ENCODE measurements around the gene POLD3. TPM values are rescaled to one million over a fixed set of nuclear protein-coding genes. Genes with fewer than 3 reads are reported as not detected.

POLD3 gene
- total and polyA plus RNA-seq, 11 donors, result 2.8 to 14.7 (median 6.5) TPM

DNA sequence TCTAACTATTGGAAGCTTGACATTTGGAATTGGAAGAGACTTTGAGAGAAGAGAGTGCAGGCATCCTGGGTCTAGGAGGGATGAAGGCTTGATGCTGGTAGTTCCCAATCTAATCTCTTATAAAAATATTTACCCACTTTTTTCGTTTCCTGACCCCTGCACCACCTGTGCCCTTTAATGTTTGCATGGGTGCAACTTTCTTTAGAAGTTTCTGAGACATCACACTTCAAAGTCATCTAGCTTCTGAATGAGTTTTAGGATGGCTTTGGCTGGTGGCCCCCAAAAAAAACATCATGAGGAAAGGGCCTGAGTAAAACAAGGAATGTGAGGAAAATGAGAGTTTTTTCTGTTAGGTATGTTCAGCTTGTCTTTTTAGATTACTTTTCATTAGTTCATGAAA, 1.1 kb downstream of the POLD3 start:
- DNase-seq (no peak), ATAC-seq (no peak)
- H3K27me3 ChIP-seq, result no peaks in the 10 kb centered on the region
- no peaks in the 10 kb centered on the region for H3K9me3 ChIP-seq
- no peak for TF ChIP-seq POLR2A (IDR thresholded peaks at IDR 0.05)
- TF ChIP-seq, protein P1, sequence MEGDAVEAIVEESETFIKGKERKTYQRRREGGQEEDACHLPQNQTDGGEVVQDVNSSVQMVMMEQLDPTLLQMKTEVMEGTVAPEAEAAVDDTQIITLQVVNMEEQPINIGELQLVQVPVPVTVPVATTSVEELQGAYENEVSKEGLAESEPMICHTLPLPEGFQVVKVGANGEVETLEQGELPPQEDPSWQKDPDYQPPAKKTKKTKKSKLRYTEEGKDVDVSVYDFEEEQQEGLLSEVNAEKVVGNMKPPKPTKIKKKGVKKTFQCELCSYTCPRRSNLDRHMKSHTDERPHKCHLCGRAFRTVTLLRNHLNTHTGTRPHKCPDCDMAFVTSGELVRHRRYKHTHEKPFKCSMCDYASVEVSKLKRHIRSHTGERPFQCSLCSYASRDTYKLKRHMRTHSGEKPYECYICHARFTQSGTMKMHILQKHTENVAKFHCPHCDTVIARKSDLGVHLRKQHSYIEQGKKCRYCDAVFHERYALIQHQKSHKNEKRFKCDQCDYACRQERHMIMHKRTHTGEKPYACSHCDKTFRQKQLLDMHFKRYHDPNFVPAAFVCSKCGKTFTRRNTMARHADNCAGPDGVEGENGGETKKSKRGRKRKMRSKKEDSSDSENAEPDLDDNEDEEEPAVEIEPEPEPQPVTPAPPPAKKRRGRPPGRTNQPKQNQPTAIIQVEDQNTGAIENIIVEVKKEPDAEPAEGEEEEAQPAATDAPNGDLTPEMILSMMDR (IDR thresholded peaks at IDR 0.05), result no peak
- intact Hi-C loops (cut with DNase I), result no loop called here
- peaks cover 0 to 22% (median 15%) of the 10 kb centered on the region in 12 donors for H3K4me1 ChIP-seq
- peaks cover 0 to 33% (median 15%) of the 10 kb centered on the region in 9 donors for H3K36me3 ChIP-seq
- WGBS, 4 donors, result 0 to 3% (median 1%) methylated on average over 1 of the region's 1 CpG
- H3K27ac ChIP-seq, result peak overlapping the region in 4 of 12 donors; percentile 66 to 88 (median 86)
- H3K4me3 ChIP-seq, result peak overlapping the region; percentile 72 to 98 (median 85)

DNA sequence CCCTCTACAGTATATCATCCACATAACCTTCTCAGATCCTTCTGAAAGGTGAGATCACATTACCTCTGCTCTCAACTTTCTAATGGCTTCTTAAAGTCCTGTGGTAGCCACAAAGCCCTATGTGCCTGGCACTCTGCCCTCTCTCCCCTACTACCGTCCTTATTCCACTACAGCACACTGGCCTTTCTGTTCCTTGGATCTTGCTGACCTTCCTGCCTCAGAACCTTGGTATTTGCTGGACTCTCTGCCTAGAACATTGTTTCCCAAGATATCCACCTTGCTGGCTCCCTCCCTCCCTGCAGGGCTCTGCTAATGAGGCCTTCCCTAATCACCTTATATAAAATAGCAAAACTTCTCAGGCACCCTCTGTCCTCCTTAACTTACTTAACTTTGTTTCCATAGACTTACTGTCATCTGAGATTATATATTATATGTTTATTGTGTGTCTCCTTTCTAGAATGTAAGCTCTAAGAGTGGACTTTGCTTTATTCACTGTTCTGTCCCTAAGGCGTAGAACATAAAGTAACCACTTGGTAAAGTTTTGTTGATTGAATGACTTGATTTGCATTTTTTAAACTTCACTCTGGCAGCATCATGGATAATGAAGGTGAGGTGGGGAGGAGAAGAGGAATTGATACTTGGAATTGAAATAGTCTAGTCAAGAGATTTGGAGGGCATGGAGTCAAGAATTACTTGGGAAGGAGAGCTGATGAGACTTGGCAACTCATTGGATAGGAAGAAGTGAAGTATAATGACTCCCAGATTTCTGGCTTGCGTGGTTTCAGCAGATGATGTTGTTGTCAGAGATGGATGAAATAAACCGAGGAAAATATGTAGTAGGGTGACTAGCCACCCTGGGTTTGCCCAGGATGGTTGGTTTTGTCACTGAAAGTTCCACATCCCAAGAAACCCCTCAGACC, 10.5 kb downstream of the POLD3 start:
- intact Hi-C loops (cut with DNase I), result no loop called here
- H3K4me3 ChIP-seq, result no peak overlapping the region
- TF ChIP-seq POLR2A (IDR thresholded peaks at IDR 0.05), result no peak
- TF ChIP-seq, protein P1 (IDR thresholded peaks at IDR 0.05), result no peak
- H3K36me3 ChIP-seq, result peaks cover 0 to 74% (median 44%) of the 10 kb centered on the region in 9 donors
- H3K9me3 ChIP-seq, result no peaks in the 10 kb centered on the region
- no peaks in the 10 kb centered on the region for H3K27me3 ChIP-seq
- no peak for DNase-seq
- no peak for ATAC-seq
- WGBS, 4 donors, result 90 to 98% (median 96%) methylated on average over 4 of the region's 4 CpGs
- no peaks in the 10 kb centered on the region for H3K4me1 ChIP-seq
- H3K27ac ChIP-seq, result no peak overlapping the region

DNA sequence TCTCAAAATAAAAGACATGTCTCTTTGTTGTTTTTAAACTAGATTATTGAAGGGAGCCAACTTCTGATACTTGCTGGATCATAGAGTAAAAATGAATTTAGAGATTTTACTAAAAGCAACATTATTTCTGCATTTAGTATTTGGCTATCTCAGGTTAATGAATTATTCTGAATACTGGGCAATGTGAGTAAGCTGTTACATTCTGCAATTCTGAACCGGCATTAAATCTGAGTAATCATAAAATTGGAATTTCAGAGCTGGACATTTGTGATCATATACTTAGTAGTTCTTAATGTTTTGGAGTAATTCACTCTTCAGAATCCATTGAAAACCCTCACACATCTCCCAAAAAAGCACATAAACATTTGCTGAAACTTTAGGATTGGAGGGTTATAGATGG, 11.5 kb downstream of the POLD3 start:
- no peaks in the 10 kb centered on the region for H3K4me1 ChIP-seq
- H3K4me3 ChIP-seq, result no peak overlapping the region
- ATAC-seq, result no peak
- no peaks in the 10 kb centered on the region for H3K9me3 ChIP-seq
- no peaks in the 10 kb centered on the region for H3K27me3 ChIP-seq
- H3K27ac ChIP-seq, result no peak overlapping the region
- 90 to 100% (median 98%) methylated on average over 1 of the region's 1 CpG for WGBS, 4 donors
- intact Hi-C loops (cut with DNase I), result no loop called here
- no peak for TF ChIP-seq POLR2A (IDR thresholded peaks at IDR 0.05)
- TF ChIP-seq, protein P1 (IDR thresholded peaks at IDR 0.05), result no peak
- no peak for DNase-seq
- H3K36me3 ChIP-seq, result peaks cover 0 to 64% (median 41%) of the 10 kb centered on the region in 9 donors

DNA sequence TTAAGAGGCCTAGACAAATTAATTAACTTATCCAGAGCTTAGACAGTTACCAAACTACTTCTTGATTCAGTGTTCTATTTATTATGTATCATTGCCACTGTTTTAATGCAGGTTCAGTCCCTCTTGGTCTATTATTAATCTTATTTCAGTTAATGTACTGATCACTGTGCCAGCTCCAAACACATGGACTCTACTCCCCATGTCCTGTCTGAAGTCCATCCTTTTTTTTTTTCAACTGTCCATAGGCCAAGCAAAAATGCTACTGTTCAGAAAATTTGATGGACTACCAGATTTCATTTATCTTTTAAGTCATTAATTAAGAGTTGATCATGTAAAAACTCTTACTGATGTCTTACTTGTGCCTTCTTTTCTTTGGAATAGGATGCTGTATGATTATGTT, 11.9 kb downstream of the POLD3 start:
- Histone ChIP-seq H3K36me3 (peaks cover 0 to 60% (median 37%) of the 10 kb centered on the region in 9 donors), H3K27ac (no peak overlapping the region), H3K4me3 (no peak overlapping the region), H3K9me3 (no peaks in the 10 kb centered on the region), H3K27me3 (no peaks in the 10 kb centered on the region), H3K4me1 (no peaks in the 10 kb centered on the region)
- ATAC-seq (no peak), DNase-seq (no peak)
- intact Hi-C loops (cut with DNase I), result no loop called here
- TF ChIP-seq POLR2A (IDR thresholded peaks at IDR 0.05), result no peak
- TF ChIP-seq, protein P1 (IDR thresholded peaks at IDR 0.05), result no peak

Data from heart left ventricle (tissue), 16 donors.